Cardiac fibroblast (primary cell): Measurements from ENCODE around the gene P2RX3.
A peak's percentile ranks its signal among the peaks of the same experiment; 100 is the strongest.
"Not testable (repeated sequence)": the region's sequence is repeated elsewhere in the genome, so short reads cannot be mapped to it uniquely, and the experiment has no call there.

ENCODE experiments used
- DNase-seq, 2 donors: peaks; one replicate each; pipeline versions ENCODE4 v3.0.0 to v3.0.0-alpha.2; 2010; ENCODE audit warnings: low read depth in 2 of 2
- H3K4me3 ChIP-seq, 2 donors: replicated peaks in 1 of 2; 1 replicate in 1 of 2; 2 replicates in 1 of 2; pipeline ENCODE4 v1.5.1; 2011; ENCODE audit warnings: low read depth in 2 of 2, low read length in 2 of 2, mild to moderate bottlenecking in 2 of 2, moderate library complexity in 1 of 2
- TF ChIP-seq, protein P1 (sequence below): IDR thresholded peaks from one replicate; pipeline ENCODE4 v1.5.1; 2011; ENCODE audit warnings: low read depth, mild to moderate bottlenecking, low read length, inconsistent platforms

P2RX3 gene

DNA sequence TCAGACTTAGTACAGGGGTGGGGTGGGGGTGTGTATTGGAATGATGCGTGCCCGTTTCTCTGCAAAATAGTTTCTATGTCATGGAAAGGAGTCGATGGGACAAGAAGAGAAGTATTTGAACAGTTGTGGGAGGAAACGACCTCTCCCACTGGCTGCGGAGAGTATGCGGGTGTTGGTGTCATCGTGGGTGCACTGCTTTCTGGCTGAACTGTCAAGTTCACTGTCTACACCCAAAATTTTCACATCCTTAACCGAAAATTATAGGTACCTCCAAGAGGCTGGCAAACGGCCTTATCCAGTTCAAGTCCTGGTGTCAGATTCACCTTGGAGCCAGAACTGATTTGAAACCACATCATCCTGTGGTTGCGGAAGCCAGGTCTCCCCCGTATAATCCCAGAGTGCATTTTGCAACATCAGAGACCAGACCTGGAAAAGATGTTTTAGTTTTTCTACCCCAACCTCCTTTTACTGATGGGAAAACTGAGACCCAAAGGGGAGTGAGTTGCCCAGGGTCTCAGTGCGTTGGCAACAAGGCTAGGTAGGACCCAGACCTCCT is 2.0 kb upstream of the P2RX3 start:
- no peak for DNase-seq
- TF ChIP-seq, protein P1, sequence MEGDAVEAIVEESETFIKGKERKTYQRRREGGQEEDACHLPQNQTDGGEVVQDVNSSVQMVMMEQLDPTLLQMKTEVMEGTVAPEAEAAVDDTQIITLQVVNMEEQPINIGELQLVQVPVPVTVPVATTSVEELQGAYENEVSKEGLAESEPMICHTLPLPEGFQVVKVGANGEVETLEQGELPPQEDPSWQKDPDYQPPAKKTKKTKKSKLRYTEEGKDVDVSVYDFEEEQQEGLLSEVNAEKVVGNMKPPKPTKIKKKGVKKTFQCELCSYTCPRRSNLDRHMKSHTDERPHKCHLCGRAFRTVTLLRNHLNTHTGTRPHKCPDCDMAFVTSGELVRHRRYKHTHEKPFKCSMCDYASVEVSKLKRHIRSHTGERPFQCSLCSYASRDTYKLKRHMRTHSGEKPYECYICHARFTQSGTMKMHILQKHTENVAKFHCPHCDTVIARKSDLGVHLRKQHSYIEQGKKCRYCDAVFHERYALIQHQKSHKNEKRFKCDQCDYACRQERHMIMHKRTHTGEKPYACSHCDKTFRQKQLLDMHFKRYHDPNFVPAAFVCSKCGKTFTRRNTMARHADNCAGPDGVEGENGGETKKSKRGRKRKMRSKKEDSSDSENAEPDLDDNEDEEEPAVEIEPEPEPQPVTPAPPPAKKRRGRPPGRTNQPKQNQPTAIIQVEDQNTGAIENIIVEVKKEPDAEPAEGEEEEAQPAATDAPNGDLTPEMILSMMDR: no peak
- H3K4me3 ChIP-seq: peak overlapping the region; percentile 78 to 85

DNA sequence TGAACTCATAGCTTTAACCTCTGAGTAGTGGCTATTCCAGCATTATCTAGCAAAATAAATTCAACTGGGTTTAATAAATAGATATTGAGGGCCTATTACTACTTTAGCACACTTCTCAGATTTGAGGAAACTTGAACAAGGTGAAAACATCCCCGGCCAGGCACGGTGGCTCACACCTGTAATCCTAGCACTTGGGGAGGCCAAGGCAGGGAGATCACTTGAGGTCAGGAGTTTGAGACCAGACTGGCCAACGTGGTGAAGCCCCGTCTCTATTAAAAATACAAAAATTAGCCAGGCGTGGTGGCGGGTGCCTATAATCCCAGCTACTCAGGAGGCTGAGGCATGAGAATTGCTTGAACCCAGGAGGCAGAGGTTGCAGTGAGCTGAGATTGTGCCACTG is 1.3 kb upstream of the P2RX3 start:
- H3K4me3 ChIP-seq, DNase-seq: not testable (repeated sequence)

DNA sequence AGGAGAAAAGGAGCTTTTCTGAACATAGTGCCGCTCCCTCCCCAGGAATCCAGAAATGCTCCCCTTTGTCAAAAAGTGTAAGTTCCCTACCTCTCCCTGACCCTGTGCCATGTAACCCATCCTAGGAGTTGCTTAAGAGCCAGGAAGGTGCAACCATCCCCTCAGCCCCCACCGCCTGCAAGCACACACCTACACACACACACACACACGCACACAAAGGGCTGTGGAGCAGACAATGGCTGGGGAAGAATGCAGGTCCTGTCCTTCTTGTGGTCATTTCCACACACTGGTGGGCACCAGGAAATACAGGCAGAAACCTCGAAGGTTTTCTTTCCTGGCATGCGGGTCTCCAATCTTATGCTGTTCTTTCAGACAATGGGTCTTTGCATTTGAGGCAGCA is 1.2 kb downstream of the P2RX3 start:
- TF ChIP-seq, protein P1: no peak
- no peak overlapping the region for H3K4me3 ChIP-seq
- DNase-seq: no peak

DNA sequence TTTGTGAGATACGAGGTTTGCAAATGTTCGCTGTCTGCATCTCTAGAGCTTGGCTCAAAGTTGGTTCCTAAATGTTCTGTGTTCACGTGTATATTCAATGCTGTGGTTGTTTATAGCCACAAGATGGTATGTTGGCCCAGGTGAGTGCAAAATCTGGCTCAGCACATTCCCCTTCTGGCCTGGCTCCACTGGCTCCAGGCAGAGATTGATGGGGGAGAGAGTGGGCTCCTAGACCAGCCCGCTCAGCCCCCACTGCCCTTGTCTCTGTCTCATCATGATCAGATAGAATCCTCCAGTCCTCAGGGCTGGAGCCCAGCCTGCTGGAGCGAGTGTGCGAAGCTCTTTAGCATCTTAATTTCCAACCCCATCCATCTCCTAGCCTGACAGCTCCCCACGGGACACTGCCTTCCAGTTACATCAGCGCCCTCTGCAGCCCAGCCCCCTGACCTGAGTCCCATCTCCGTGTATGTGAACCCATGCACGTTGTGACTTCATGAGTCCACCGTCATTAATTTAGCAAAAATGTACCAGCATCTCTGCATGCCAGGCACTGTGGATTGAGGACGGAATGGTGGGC is 2.0 kb downstream of the P2RX3 start:
- peak; percentile 31 to 39 for DNase-seq
- H3K4me3 ChIP-seq: no peak overlapping the region
- TF ChIP-seq, protein P1: peak; percentile 3

DNA sequence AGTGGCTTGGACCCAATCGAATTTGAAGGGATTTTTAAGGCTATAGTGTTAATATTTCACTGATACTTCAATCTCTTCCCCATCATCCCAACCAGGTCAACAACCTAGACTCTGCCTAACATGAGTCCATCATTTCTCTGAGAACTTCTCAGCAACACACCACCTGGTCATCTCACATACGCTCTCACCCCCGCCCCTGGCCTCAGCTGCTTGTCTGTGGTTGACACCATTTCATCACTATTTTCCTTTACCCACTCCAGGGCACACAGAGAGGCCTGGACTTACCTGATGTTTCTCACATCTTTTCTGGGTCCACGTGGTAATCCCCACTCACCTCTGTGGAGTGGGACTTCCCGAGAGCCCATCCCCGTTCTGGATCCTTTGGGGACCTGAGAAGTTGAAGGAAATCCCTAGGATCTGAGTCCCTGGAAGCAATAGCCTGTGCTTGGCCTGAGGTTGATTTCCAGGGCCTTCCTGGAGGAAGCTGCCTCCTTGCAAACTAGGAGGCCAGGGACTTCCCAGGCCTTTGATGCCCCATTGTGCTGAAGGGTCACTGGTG is 3.2 kb downstream of the P2RX3 start:
- no peak overlapping the region for H3K4me3 ChIP-seq
- TF ChIP-seq, protein P1: no peak
- no peak for DNase-seq

DNA sequence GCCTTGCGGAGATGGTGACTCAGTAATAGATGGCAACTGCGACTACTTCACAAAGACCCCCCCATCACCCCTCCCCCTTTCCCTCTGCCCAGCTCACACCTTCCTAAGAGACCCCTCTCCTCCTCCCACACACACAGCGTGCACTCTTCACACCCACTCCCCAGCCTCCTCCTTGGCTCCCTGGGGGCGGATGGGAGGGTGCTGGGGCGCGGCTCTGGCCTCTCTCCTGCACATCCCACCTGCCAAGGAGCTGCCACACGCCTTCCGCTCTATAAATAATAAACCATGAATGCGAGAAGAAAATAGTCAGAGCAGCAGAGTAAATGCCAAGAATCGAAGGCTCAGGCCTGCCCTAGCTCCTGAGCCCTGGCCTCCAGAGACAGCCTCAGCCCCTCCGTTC is 4.5 kb downstream of the P2RX3 start:
- DNase-seq: no peak
- TF ChIP-seq, protein P1: no peak
- H3K4me3 ChIP-seq: no peak overlapping the region

DNA sequence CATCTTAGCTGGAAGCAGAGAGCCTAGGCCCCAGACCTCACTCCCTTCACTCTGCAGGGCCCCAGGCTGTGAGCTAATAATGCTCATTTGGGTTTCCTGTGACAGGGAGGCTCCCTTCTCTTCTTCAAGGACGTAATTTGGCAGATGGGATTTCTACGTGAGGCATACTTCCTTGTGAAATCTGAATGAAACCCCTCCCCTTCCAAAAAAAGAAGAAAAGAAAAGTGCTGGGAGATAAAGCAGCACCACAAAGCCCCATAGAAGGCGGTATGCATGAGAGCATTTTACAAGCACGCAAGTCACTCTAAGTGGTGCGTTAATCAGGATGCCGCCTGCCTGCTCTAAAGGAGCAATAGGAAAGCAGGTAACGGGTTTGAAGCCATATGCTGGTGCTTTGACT is 5.7 kb downstream of the P2RX3 start:
- TF ChIP-seq, protein P1: no peak
- H3K4me3 ChIP-seq: no peak overlapping the region
- DNase-seq: no peak
